Prostate gland (tissue), 2 donors: Measurements from ENCODE around the gene DMBT1. TPM values are rescaled to one million over a fixed set of nuclear protein-coding genes. Genes with fewer than 3 reads are reported as not detected.
A peak's percentile ranks its signal among the peaks of the same experiment; 100 is the strongest.

ENCODE experiments used
- DNase-seq: peaks from one replicate; pipeline ENCODE4 v3.0.0-alpha.2; 2019; ENCODE audit warnings: low spot score
- H3K27ac ChIP-seq, 2 donors: fragments of 200-600 bp; sonication (generic); 2 replicates each; pipeline ENCODE4 v1.5.1; 2017 to 2019
- H3K27me3 ChIP-seq: fragments of 200-600 bp; sonication (generic); replicated peaks from 2 replicates; pipeline ENCODE4 v1.5.1; 2019; ENCODE audit not compliant: insufficient read depth
- H3K36me3 ChIP-seq, 2 donors: fragments of 200-600 bp; sonication (generic); 1 replicate in 1 of 2; 2 replicates in 1 of 2; pipeline versions ENCODE4 v1.5.1 to v1.8.1; 2017 to 2019
- H3K4me1 ChIP-seq: fragments of 200-600 bp; sonication (generic); replicated peaks from 2 replicates; pipeline ENCODE4 v1.5.1; 2019
- H3K4me3 ChIP-seq, 2 donors: fragments of 200-600 bp; sonication (generic); 2 replicates each; pipeline ENCODE4 v1.5.1; 2017 to 2019
- H3K9me3 ChIP-seq: fragments of 200-600 bp; sonication (generic); 2 replicates; pipeline ENCODE4 v1.5.1; 2017
- CTCF ChIP-seq, 4 experiments: fragments of 200-600 bp in 2 of 4; fragments of 450-650 bp in 2 of 4; sonication (generic) in 2 of 4; IDR thresholded peaks; 1 replicate in 3 of 4; 2 replicates in 1 of 4; pipeline ENCODE4 v1.5.1; 2016 to 2019; ENCODE audit warnings: antibody characterized with exemption in 4 of 4, mild to moderate bottlenecking in 2 of 4, moderate library complexity in 2 of 4
- POLR2A ChIP-seq: fragments of 450-650 bp; IDR thresholded peaks from one replicate; pipeline ENCODE4 v1.6.1; 2016; ENCODE audit warnings: antibody characterized with exemption, mild to moderate bottlenecking
- POLR2AphosphoS5 ChIP-seq: sonication (generic); formaldehyde crosslinking; IDR thresholded peaks from one replicate; pipeline ENCODE4 v1.6.1; 2017; ENCODE audit warnings: antibody characterized with exemption
- WGBS: methylation state at CpG from one replicate; pipeline ENCODE4 v1.1.5; 2018; 5-methylcytosine and 5-hydroxymethylcytosine counted together
- intact Hi-C: fragments of 100-400 bp; cut with DNase I; formaldehyde crosslinking; loops from one replicate; pipeline ENCODE4 v1.14.2; 2022
- total RNA-seq, 2 donors: library from RNA; depleted of rRNA; stranded (reverse); fragments of >200 nt; gene quantifications; one replicate each; pipeline ENCODE4 v1.1.0, GENCODE V29; 2016

Gene DMBT1
- total RNA-seq, 2 donors from 2014 or later, result 0.51 to 4.6 TPM

GRCh38 chr10:122643931-122644534 lies 83.5 kb downstream of the DMBT1 start:
- WGBS, result 89% methylated on average over 4 of the region's 13 CpGs
- no peaks in the 10 kb centered on the region for H3K4me1 ChIP-seq
- no peak overlapping the region for H3K27ac ChIP-seq
- no peaks in the 10 kb centered on the region for H3K36me3 ChIP-seq
- no peaks in the 10 kb centered on the region for H3K9me3 ChIP-seq
- no peaks in the 10 kb centered on the region for H3K27me3 ChIP-seq
- intact Hi-C loops, result no loop called here
- no peak for TF ChIP-seq POLR2AphosphoS5
- no peak for TF ChIP-seq POLR2A
- TF ChIP-seq CTCF (IDR thresholded peaks at IDR 0.05), result no peak
- DNase-seq, result no peak
- H3K4me3 ChIP-seq, result no peak overlapping the region

GRCh38 chr10:122646511-122647382 lies 86.2 kb downstream of the DMBT1 start:
- Histone ChIP-seq H3K36me3 (no peaks in the 10 kb centered on the region), H3K27ac (no peak overlapping the region), H3K9me3 (no peaks in the 10 kb centered on the region), H3K4me1 (no peaks in the 10 kb centered on the region), H3K27me3 (no peaks in the 10 kb centered on the region), H3K4me3 (no peak overlapping the region)
- DNase-seq, result no peak
- 76% methylated on average over 10 of the region's 10 CpGs for WGBS
- no peak for TF ChIP-seq POLR2AphosphoS5
- no peak for TF ChIP-seq CTCF (IDR thresholded peaks at IDR 0.05)
- no peak for TF ChIP-seq POLR2A
- intact Hi-C loops, result no loop called here

GRCh38 chr10:122647383-122647968 lies 86.9 kb downstream of the DMBT1 start:
- no peak for TF ChIP-seq CTCF (IDR thresholded peaks at IDR 0.05)
- TF ChIP-seq POLR2AphosphoS5, result no peak
- no peak for TF ChIP-seq POLR2A
- Histone ChIP-seq H3K4me1 (no peaks in the 10 kb centered on the region), H3K4me3 (no peak overlapping the region), H3K9me3 (no peaks in the 10 kb centered on the region), H3K27me3 (no peaks in the 10 kb centered on the region), H3K36me3 (no peaks in the 10 kb centered on the region), H3K27ac (no peak overlapping the region)
- no peak for DNase-seq
- intact Hi-C loops, result no loop called here
- WGBS, result 89% methylated on average over 3 of the region's 3 CpGs

GRCh38 chr10:122648599-122649428 lies 88.3 kb downstream of the DMBT1 start:
- Histone ChIP-seq H3K4me3 (no peak overlapping the region), H3K36me3 (no peaks in the 10 kb centered on the region), H3K27ac (no peak overlapping the region), H3K4me1 (no peaks in the 10 kb centered on the region), H3K27me3 (no peaks in the 10 kb centered on the region), H3K9me3 (no peaks in the 10 kb centered on the region)
- intact Hi-C loops, result no loop called here
- TF ChIP-seq POLR2A (no peak), POLR2AphosphoS5 (peak; percentile 52), CTCF (IDR thresholded peaks at IDR 0.05) (peak in 3 of 4 experiments; percentile 72 to 87 (median 81))
- WGBS, result 37% methylated on average over 10 of the region's 10 CpGs
- DNase-seq, result peak; percentile 54
